IPS DF 6.9 (cell line): ENCODE measurements around the gene UBAC2.

ENCODE experiments used
- DNase-seq: peaks from one replicate; pipeline ENCODE4 v3.0.0-alpha.2; 2013; ENCODE audit warnings: low read depth, low spot score
- H3K27ac ChIP-seq: one replicate; pipeline ENCODE4 v1.5.1; 2013; ENCODE audit warnings: low read length, control low read depth
- H3K27me3 ChIP-seq: 2 replicates; pipeline ENCODE4 v1.6.1; 2013; ENCODE audit warnings: mild to moderate bottlenecking, low read length; ENCODE audit not compliant: control insufficient read depth, insufficient read depth
- H3K36me3 ChIP-seq: 2 replicates; pipeline ENCODE4 v1.6.1; 2013; ENCODE audit warnings: low read length; ENCODE audit not compliant: control insufficient read depth, insufficient read depth
- H3K4me1 ChIP-seq: 2 replicates; pipeline ENCODE4 v1.6.1; 2013; ENCODE audit warnings: low read length; ENCODE audit not compliant: control insufficient read depth, insufficient read depth
- H3K4me3 ChIP-seq: 2 replicates; pipeline ENCODE4 v1.5.1; 2013; ENCODE audit warnings: mild to moderate bottlenecking, low read length
- H3K9me3 ChIP-seq: 2 replicates; pipeline ENCODE4 v1.6.1; 2013; ENCODE audit warnings: low read length, inconsistent platforms; ENCODE audit not compliant: control insufficient read depth, insufficient read depth
- WGBS: extraction: QIAGEN DNeasy Blood & Tissue Kit; methylation state at CpG from one replicate; pipeline ENCODE4 v1.1.7; 2013; ENCODE audit warnings: mixed read lengths, missing lambda C conversion rate; ENCODE audit not compliant: insufficient read length, insufficient coverage; 5-methylcytosine and 5-hydroxymethylcytosine counted together

Gene UBAC2

DNA sequence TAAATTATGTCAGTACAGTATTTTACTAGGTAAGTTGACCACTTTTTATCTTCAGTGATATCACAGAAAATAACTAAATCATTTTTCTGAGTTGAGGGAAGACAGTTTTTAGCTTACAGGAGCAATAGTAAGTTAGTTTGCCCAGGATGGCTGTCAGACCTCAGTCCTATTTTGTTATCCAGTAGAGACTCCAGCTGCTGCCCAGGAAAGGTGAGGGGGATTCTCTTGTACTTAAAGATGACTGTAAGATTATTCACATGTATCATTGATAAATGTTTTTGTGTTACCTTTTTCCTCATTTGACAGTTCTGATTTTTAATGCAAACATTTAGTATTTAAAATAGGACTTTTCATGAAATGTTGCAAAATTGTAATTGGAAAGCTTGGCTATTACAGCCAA is 121.1 kb downstream of the UBAC2 start:
- Histone ChIP-seq H3K27me3 (no peaks in the 10 kb centered on the region), H3K27ac (no peak overlapping the region), H3K4me3 (no peak overlapping the region), H3K9me3 (no peaks in the 10 kb centered on the region), H3K4me1 (no peaks in the 10 kb centered on the region), H3K36me3 (no peaks in the 10 kb centered on the region)
- DNase-seq, result no peak

GRCh38 chr13:99322297-99323103 is 121.8 kb downstream of the UBAC2 start:
- Histone ChIP-seq H3K4me1 (no peaks in the 10 kb centered on the region), H3K4me3 (no peak overlapping the region), H3K27ac (no peak overlapping the region), H3K27me3 (no peaks in the 10 kb centered on the region), H3K36me3 (no peaks in the 10 kb centered on the region), H3K9me3 (no peaks in the 10 kb centered on the region)
- no CpG with 5 or more reads among the region's 10 CpGs for WGBS
- DNase-seq, result no peak

DNA sequence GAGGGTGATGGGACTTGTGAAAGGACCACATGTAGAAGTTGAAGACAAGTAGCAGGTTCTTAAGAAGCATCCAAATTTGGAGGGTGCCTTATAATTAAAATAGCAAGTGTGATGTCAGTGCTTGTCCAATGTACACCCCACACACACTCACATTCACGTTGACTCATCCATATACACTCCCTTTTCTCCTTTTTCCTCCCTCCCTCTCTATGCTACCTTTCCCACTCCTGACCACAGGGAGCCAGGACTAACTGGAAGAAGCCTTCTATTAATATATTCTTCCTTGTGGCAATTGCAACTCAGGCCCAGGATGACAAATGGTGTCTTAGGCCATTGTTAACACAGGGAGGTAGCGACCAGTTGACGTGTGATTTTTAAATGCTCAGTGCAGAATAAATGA is 122.8 kb downstream of the UBAC2 start:
- WGBS, result no CpG with 5 or more reads among the region's 3 CpGs
- no peaks in the 10 kb centered on the region for H3K27me3 ChIP-seq
- no peak overlapping the region for H3K4me3 ChIP-seq
- H3K4me1 ChIP-seq, result no peaks in the 10 kb centered on the region
- H3K9me3 ChIP-seq, result no peaks in the 10 kb centered on the region
- no peak overlapping the region for H3K27ac ChIP-seq
- H3K36me3 ChIP-seq, result no peaks in the 10 kb centered on the region
- DNase-seq, result no peak

DNA sequence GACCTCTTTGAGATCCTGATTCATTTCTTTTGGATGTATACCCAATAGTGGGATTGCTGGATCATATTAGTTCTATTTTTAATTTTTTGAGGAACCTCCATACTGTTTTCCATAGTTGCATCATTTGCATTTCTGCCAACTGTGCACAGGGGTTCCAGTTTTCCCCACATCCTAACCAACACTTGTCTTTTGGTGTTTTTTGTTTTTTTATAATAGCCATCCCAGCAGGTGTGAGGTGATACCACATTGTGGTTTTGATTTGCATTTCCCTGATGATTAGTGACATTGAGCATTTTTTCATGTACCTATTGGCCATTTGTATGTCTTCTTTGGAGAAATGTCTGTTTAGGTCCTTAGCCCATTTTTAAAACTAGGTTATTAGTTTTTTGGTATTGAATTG is 125.4 kb downstream of the UBAC2 start:
- no peaks in the 10 kb centered on the region for H3K36me3 ChIP-seq
- H3K9me3 ChIP-seq, result no peaks in the 10 kb centered on the region
- H3K27ac ChIP-seq, result no peak overlapping the region
- no peaks in the 10 kb centered on the region for H3K4me1 ChIP-seq
- H3K4me3 ChIP-seq, result no peak overlapping the region
- no peaks in the 10 kb centered on the region for H3K27me3 ChIP-seq
- DNase-seq, result no peak

DNA sequence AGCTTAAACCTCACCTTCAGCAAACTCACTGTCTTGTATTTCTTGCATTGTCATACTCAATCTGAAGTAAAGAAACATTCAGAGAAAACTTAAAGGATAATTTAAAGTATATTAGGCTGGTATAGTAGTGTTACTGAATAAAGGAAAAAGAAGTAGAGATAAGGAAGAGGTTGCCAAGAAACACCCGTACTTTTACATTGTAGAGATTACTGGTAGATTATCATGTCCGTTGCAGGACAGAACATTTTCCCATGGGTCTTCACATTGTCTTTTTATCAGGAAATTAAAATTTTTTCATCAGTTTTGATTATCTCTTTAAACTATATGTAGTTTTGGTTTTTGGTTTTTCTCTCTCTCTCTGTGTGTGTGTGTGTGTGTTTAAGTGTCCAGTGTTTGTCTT is 126.5 kb downstream of the UBAC2 start:
- H3K9me3 ChIP-seq, result no peaks in the 10 kb centered on the region
- no peak for DNase-seq
- no CpG with 5 or more reads among the region's 2 CpGs for WGBS
- H3K27ac ChIP-seq, result no peak overlapping the region
- H3K27me3 ChIP-seq, result no peaks in the 10 kb centered on the region
- no peaks in the 10 kb centered on the region for H3K36me3 ChIP-seq
- H3K4me3 ChIP-seq, result no peak overlapping the region
- no peaks in the 10 kb centered on the region for H3K4me1 ChIP-seq

- no peak for DNase-seq
- no peak overlapping the region for H3K27ac ChIP-seq
Measured at GRCh38 chr13:99327761-99328160, 127.1 kb downstream of the UBAC2 start.

GRCh38 chr13:99329477-99329876 is 128.8 kb downstream of the UBAC2 start:
- H3K36me3 ChIP-seq, result no peaks in the 10 kb centered on the region
- H3K4me3 ChIP-seq, result no peak overlapping the region
- H3K9me3 ChIP-seq, result no peaks in the 10 kb centered on the region
- no peak for DNase-seq
- H3K27me3 ChIP-seq, result no peaks in the 10 kb centered on the region
- no peak overlapping the region for H3K27ac ChIP-seq
- no peaks in the 10 kb centered on the region for H3K4me1 ChIP-seq
- WGBS, result no CpG with 5 or more reads among the region's 1 CpG

More at GRCh38 chr13:99327761-99328160, 127.1 kb downstream of the UBAC2 start:
- Histone ChIP-seq H3K4me3 (no peak overlapping the region), H3K9me3 (no peaks in the 10 kb centered on the region), H3K27me3 (no peaks in the 10 kb centered on the region), H3K4me1 (no peaks in the 10 kb centered on the region), H3K36me3 (no peaks in the 10 kb centered on the region)
- WGBS, result no CpG with 5 or more reads among the region's 2 CpGs

GRCh38 chr13:99330942-99331341 is 130.3 kb downstream of the UBAC2 start:
- Histone ChIP-seq H3K36me3 (no peaks in the 10 kb centered on the region), H3K4me1 (no peaks in the 10 kb centered on the region), H3K4me3 (no peak overlapping the region), H3K9me3 (no peaks in the 10 kb centered on the region), H3K27me3 (no peaks in the 10 kb centered on the region), H3K27ac (no peak overlapping the region)
- no CpG with 5 or more reads among the region's 6 CpGs for WGBS
- no peak for DNase-seq

- Histone ChIP-seq H3K4me1 (no peaks in the 10 kb centered on the region), H3K36me3 (no peaks in the 10 kb centered on the region), H3K27ac (no peak overlapping the region), H3K4me3 (no peak overlapping the region), H3K9me3 (no peaks in the 10 kb centered on the region), H3K27me3 (no peaks in the 10 kb centered on the region)
- DNase-seq, result no peak
- no CpG with 5 or more reads among the region's 5 CpGs for WGBS
Measured at GRCh38 chr13:99331881-99332293, 131.2 kb downstream of the UBAC2 start.

DNA sequence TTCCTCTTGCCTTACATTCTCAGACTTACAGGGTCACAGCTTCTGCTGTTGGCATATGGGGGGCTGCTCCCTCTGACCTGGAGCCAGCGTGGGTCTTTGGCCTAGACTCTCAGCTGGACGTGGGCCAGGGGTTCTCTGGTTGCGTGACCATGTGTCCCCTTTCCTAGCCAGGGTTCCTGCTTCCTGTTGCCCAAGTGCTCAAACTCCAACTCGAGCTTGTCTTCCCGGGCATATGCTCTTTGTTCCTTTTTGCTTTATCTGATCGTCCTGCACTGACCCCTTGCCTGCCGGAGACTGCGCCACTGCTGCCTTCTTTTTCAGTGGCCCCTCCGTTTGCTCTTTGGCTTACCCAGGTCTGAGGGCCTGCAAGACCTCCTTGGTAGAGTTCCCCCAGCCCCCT is 131.8 kb downstream of the UBAC2 start:
- no peak overlapping the region for H3K27ac ChIP-seq
- H3K4me3 ChIP-seq, result no peak overlapping the region
- DNase-seq, result no peak
- H3K4me1 ChIP-seq, result no peaks in the 10 kb centered on the region
- no peaks in the 10 kb centered on the region for H3K27me3 ChIP-seq
- no peaks in the 10 kb centered on the region for H3K9me3 ChIP-seq
- WGBS, result no CpG with 5 or more reads among the region's 9 CpGs
- no peaks in the 10 kb centered on the region for H3K36me3 ChIP-seq

- Histone ChIP-seq H3K4me3 (no peak overlapping the region), H3K27me3 (no peaks in the 10 kb centered on the region), H3K27ac (no peak overlapping the region), H3K36me3 (no peaks in the 10 kb centered on the region), H3K9me3 (no peaks in the 10 kb centered on the region), H3K4me1 (0 out of 2 replicates have a peak, but pooled peaks cover 1% of the 10 kb centered on the region)
- no peak for DNase-seq
- WGBS, result no CpG with 5 or more reads among the region's 3 CpGs
Measured at GRCh38 chr13:99334221-99334620, 133.6 kb downstream of the UBAC2 start.
